B cell (primary cell): Measurements from ENCODE around the gene THEMIS2.

Experiments used
- EZH2 ChIP-seq: IDR thresholded peaks from 2 replicates; pipeline ENCODE4 v1.6.1; 2012; ENCODE audit warnings: borderline replicate concordance, low read depth, mild to moderate bottlenecking, moderate library complexity, low read length; ENCODE audit not compliant: insufficient read depth, poor library complexity, severe bottlenecking
- TF ChIP-seq, protein P1 (sequence below): fragments of 200-600 bp; IDR thresholded peaks from one replicate; pipeline ENCODE4 v1.8.0; 2022; ENCODE audit warnings: antibody characterized with exemption, mild to moderate bottlenecking

DNA sequence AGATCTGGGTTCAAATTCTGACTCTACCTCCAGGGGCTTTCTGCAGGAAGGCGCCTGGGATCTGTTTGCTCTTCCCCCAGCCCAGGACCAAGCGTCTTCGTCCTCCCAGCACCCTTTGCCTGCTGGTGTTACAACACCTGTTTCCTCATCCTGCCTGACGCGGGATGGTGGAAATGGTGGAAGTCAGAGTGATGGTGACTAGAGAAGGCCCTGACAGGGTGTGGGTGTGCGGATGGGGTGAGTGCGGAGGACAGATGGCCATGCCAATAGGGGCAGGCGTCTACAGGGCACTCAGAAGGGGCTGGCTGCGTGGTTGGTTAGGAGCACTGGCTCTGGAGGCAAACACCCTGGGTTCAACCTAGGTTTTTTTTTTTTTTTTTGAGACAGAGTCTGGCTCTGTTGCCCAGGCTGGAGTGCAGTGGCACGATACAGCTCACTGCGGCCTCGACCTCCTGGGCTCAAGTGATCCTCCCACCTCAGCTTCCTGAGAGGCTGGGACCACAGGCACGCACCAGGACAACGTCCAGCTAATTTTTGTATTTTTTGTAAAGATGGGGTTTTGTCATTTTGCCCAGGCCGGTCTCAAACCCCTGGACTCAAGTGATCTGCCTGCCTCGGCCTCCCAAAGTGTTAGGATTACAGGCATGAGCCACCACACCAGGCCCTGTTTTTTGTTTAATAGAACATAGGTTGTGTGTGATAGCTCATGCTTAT lies 1.5 kb downstream of the THEMIS2 start:
- TF ChIP-seq, protein P1, sequence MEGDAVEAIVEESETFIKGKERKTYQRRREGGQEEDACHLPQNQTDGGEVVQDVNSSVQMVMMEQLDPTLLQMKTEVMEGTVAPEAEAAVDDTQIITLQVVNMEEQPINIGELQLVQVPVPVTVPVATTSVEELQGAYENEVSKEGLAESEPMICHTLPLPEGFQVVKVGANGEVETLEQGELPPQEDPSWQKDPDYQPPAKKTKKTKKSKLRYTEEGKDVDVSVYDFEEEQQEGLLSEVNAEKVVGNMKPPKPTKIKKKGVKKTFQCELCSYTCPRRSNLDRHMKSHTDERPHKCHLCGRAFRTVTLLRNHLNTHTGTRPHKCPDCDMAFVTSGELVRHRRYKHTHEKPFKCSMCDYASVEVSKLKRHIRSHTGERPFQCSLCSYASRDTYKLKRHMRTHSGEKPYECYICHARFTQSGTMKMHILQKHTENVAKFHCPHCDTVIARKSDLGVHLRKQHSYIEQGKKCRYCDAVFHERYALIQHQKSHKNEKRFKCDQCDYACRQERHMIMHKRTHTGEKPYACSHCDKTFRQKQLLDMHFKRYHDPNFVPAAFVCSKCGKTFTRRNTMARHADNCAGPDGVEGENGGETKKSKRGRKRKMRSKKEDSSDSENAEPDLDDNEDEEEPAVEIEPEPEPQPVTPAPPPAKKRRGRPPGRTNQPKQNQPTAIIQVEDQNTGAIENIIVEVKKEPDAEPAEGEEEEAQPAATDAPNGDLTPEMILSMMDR: no peak
- no peak for TF ChIP-seq EZH2
